ENCODE data around the gene KRT33B.

KRT33B gene

GRCh38 chr17:41325611-41326010, 44.0 kb downstream of the KRT33B start:
- Histone ChIP-seq H3K4me1 (ENCODE audit: insufficient read depth, poor library complexity, severe bottlenecking) (no peaks in the 10 kb centered on the region), H3K4me3 (ENCODE audit: severe bottlenecking) (no peak overlapping the region), H3K27me3 (ENCODE audit: insufficient read depth, poor library complexity, severe bottlenecking) (no peaks in the 10 kb centered on the region), H3K27ac (ENCODE audit: poor library complexity, severe bottlenecking) (no peak overlapping the region), H3K36me3 (ENCODE audit: low read depth) (no peaks in the 10 kb centered on the region), H3K9me3 (ENCODE audit: severe bottlenecking) (no peaks in the 10 kb centered on the region)
- DNase-seq (ENCODE audit: low spot score) (no peak), ATAC-seq (ENCODE audit: low read depth) (no peak)
- TF ChIP-seq, protein P1, sequence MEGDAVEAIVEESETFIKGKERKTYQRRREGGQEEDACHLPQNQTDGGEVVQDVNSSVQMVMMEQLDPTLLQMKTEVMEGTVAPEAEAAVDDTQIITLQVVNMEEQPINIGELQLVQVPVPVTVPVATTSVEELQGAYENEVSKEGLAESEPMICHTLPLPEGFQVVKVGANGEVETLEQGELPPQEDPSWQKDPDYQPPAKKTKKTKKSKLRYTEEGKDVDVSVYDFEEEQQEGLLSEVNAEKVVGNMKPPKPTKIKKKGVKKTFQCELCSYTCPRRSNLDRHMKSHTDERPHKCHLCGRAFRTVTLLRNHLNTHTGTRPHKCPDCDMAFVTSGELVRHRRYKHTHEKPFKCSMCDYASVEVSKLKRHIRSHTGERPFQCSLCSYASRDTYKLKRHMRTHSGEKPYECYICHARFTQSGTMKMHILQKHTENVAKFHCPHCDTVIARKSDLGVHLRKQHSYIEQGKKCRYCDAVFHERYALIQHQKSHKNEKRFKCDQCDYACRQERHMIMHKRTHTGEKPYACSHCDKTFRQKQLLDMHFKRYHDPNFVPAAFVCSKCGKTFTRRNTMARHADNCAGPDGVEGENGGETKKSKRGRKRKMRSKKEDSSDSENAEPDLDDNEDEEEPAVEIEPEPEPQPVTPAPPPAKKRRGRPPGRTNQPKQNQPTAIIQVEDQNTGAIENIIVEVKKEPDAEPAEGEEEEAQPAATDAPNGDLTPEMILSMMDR (IDR thresholded peaks at IDR 0.05; ENCODE audit: poor library complexity, severe bottlenecking), result no peak

DNA sequence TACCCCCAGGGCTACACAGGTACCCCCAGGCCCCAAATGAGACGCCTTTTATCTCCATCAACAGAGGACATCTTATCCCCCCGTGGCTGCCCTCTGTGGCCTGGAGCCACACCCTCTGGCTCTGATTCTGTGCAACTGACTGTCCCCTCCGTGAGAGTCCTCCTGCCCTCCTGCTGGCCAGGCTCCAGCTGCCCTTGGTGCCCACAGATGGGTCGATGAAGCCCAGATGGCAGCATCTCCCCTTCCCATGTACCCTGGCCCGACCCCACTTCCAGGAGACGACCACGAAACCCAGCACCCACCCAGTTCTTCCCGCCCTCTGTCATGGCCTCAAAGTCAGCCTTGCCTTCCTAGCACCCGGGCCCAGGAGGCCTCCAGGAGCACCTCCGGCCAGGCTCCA, 44.5 kb downstream of the KRT33B start:
- Histone ChIP-seq H3K4me3 (ENCODE audit: severe bottlenecking) (no peak overlapping the region), H3K4me1 (ENCODE audit: insufficient read depth, poor library complexity, severe bottlenecking) (no peaks in the 10 kb centered on the region), H3K9me3 (ENCODE audit: severe bottlenecking) (no peaks in the 10 kb centered on the region), H3K27ac (ENCODE audit: poor library complexity, severe bottlenecking) (no peak overlapping the region), H3K27me3 (ENCODE audit: insufficient read depth, poor library complexity, severe bottlenecking) (no peaks in the 10 kb centered on the region), H3K36me3 (ENCODE audit: low read depth) (no peaks in the 10 kb centered on the region)
- DNase-seq (ENCODE audit: low spot score) (no peak), ATAC-seq (ENCODE audit: low read depth) (no peak)
- TF ChIP-seq, protein P1 (IDR thresholded peaks at IDR 0.05; ENCODE audit: poor library complexity, severe bottlenecking), result no peak

DNA sequence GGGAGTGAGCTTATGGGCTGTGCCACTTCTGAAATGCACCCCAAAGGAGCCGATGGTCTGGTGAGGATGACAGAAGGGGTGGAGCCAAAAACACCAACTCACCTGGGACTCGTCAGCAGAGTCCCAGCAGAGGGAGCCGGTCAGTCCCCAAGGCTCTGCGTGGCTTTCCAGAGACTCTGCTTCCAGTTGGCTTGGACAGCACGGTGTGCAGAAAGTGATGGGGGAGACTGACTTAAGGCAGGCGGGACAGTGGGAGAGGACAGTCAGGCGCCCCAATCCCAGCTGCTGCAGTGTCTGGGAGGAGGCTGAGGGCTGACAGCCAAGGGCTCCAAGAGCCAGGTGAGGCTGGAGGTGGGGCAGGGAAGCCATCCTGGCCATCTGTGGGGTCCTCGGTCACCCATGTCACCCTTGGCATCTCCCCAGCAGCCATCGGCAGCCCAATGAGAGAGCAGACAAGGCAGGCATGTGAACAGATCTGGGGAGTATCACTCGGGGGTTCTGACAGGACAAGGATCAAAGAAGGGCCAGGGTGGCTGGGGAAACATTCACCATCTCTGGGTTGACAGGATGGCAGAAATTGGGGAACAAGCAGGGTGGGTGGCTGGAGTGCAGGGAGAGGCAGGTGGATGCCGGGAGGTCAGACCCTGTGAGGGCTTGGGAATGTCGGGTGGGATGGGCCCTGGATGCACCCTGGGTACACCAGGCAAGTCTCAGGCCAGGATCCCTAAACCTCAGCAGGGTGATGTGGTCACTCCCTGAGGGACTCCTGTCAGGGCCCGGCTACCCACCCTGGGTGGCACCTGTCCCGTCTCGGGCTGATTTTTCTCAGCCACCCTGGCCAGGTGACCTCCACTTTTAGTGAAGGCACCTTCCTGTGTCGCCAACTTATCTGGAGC, 45.2 kb downstream of the KRT33B start:
- Histone ChIP-seq H3K9me3 (ENCODE audit: severe bottlenecking) (peaks cover 2% of the 10 kb centered on the region), H3K4me1 (ENCODE audit: insufficient read depth, poor library complexity, severe bottlenecking) (no peaks in the 10 kb centered on the region), H3K4me3 (ENCODE audit: severe bottlenecking) (no peak overlapping the region), H3K36me3 (ENCODE audit: low read depth) (no peaks in the 10 kb centered on the region), H3K27ac (ENCODE audit: poor library complexity, severe bottlenecking) (no peak overlapping the region), H3K27me3 (ENCODE audit: insufficient read depth, poor library complexity, severe bottlenecking) (no peaks in the 10 kb centered on the region)
- TF ChIP-seq, protein P1 (IDR thresholded peaks at IDR 0.05; ENCODE audit: poor library complexity, severe bottlenecking), result peak; percentile 45
- DNase-seq (ENCODE audit: low spot score) (no peak), ATAC-seq (ENCODE audit: low read depth) (peak; percentile 68)

- H3K4me3 ChIP-seq (ENCODE audit: severe bottlenecking), result no peak overlapping the region
- ATAC-seq (ENCODE audit: low read depth), result no peak
- no peak for DNase-seq (ENCODE audit: low spot score)
- H3K9me3 ChIP-seq (ENCODE audit: severe bottlenecking), result peaks cover 6% of the 10 kb centered on the region
- no peaks in the 10 kb centered on the region for H3K36me3 ChIP-seq (ENCODE audit: low read depth)
- H3K27me3 ChIP-seq (ENCODE audit: insufficient read depth, poor library complexity, severe bottlenecking), result no peaks in the 10 kb centered on the region
- H3K27ac ChIP-seq (ENCODE audit: poor library complexity, severe bottlenecking), result no peak overlapping the region
- TF ChIP-seq, protein P1 (IDR thresholded peaks at IDR 0.05; ENCODE audit: poor library complexity, severe bottlenecking), result no peak
- peaks cover 4% of the 10 kb centered on the region for H3K4me1 ChIP-seq (ENCODE audit: insufficient read depth, poor library complexity, severe bottlenecking)
Measured at GRCh38 chr17:41322903-41323895, 46.4 kb downstream of the KRT33B start.

Measured in RWPE2 (cell line).